Left lung (tissue), 10 donors: Measurements from ENCODE around the gene C11orf16. TPM values are rescaled to one million over a fixed set of nuclear protein-coding genes. Genes with fewer than 3 reads are reported as not detected.
"Not testable (repeated sequence)": the region's sequence is repeated elsewhere in the genome, so short reads cannot be mapped to it uniquely, and the experiment has no call there.

ENCODE experiments used
- ATAC-seq: fragments of 200-7000 bp; cut with Tn5 transposase; one replicate; pipeline ENCODE4 v1.9.1; 2020; ENCODE audit warnings: moderate library complexity
- DNase-seq, 4 donors: peaks; one replicate each; pipeline ENCODE4 v3.0.0-alpha.2; 2013 to 2020
- H3K27ac ChIP-seq, 2 donors: fragments of 200-600 bp; sonication (generic) in 1 of 2; one replicate each; pipeline versions ENCODE4 v1.5.0 to v1.8.0; 2020 to 2021
- H3K27me3 ChIP-seq, 2 donors: fragments of 200-600 bp; sonication (generic) in 1 of 2; one replicate each; pipeline versions ENCODE4 v1.5.0 to v1.8.0; 2020 to 2021
- H3K36me3 ChIP-seq, 2 donors: fragments of 200-600 bp; sonication (generic) in 1 of 2; one replicate each; pipeline versions ENCODE4 v1.5.0 to v1.8.0; 2020 to 2021
- H3K4me1 ChIP-seq, 2 donors: fragments of 200-600 bp; one replicate each; pipeline ENCODE4 v1.8.0; 2021
- H3K4me3 ChIP-seq, 2 donors: fragments of 200-600 bp; sonication (generic) in 1 of 2; one replicate each; pipeline versions ENCODE4 v1.5.0 to v1.8.0; 2020 to 2021; ENCODE audit warnings: mild to moderate bottlenecking in 1 of 2
- H3K9me3 ChIP-seq, 2 donors: fragments of 200-600 bp; sonication (generic) in 1 of 2; one replicate each; pipeline versions ENCODE4 v1.5.0 to v1.8.0; 2020 to 2021
- CTCF ChIP-seq, 2 donors: fragments of 200-600 bp; sonication (generic) in 1 of 2; IDR thresholded peaks; one replicate each; pipeline versions ENCODE4 v1.5.0 to v1.8.0; 2021; ENCODE audit warnings: antibody characterized with exemption in 2 of 2
- intact Hi-C, 2 donors: fragments of 100-400 bp; cut with DNase I; formaldehyde crosslinking; loops; one replicate each; pipeline versions ENCODE4 v1.11.2 to v1.14.2; 2022
- polyA plus RNA-seq, 6 donors: library from polyadenylated mRNA; unstranded; fragments of 120-200 nt; gene quantifications; one replicate each; pipeline ENCODE4 v1.2.1, GENCODE V29; 2013; ENCODE audit not compliant: insufficient read length in 6 of 6
- total RNA-seq, 2 donors: library from RNA; stranded (reverse); fragmentation: NEBNext Ultra II Directional; extraction: Animal tissue kit (Norgen Biotek cat#: 25700); gene quantifications; one replicate each; pipeline ENCODE4 v1.2.1, GENCODE V29; 2021
- donor health status: DM: no; HTN: yes; CAD: no.
- donor health status: DM: no; HTN: no; CAD: no.

Gene C11orf16
- total and polyA plus RNA-seq, 8 donors, result 1.5 to 8.1 (median 4.2) TPM; not detected in 1

GRCh38 chr11:8947230-8947943 lies 14.6 kb upstream of the C11orf16 start:
- ATAC-seq (no peak), DNase-seq (no peak)
- Histone ChIP-seq H3K36me3 (peaks cover 0 to 55% of the 10 kb centered on the region in 2 donors), H3K4me3 (no peak overlapping the region), H3K4me1 (no peaks in the 10 kb centered on the region), H3K27ac (no peak overlapping the region), H3K27me3 (no peaks in the 10 kb centered on the region), H3K9me3 (no peaks in the 10 kb centered on the region)
- intact Hi-C loops, result no loop called here
- no peak for TF ChIP-seq CTCF (IDR thresholded peaks at IDR 0.05)

GRCh38 chr11:8942518-8943066 lies 9.8 kb upstream of the C11orf16 start, which contains the start of gene ASCL3:
Gene ASCL3 (minus strand): TSS chr11:8943016. CDS start chr11:8938161, 4,855 bp downstream.
- TF ChIP-seq CTCF (IDR thresholded peaks at IDR 0.05), result no peak
- no peak for ATAC-seq

GRCh38 chr11:8941341-8942103 lies 8.8 kb upstream of the C11orf16 start:
- intact Hi-C loops, result no loop called here
- H3K36me3 ChIP-seq, result no peaks in the 10 kb centered on the region
- ATAC-seq (no peak), DNase-seq (no peak)
- H3K9me3 ChIP-seq, result no peaks in the 10 kb centered on the region
- no peak overlapping the region for H3K4me3 ChIP-seq
- no peak overlapping the region for H3K27ac ChIP-seq
- H3K4me1 ChIP-seq, result no peaks in the 10 kb centered on the region
- H3K27me3 ChIP-seq, result no peaks in the 10 kb centered on the region
- no peak for TF ChIP-seq CTCF (IDR thresholded peaks at IDR 0.05)

More at GRCh38 chr11:8942518-8943066, 9.8 kb upstream of the C11orf16 start, which contains the start of gene ASCL3:
- Histone ChIP-seq H3K27me3 (no peaks in the 10 kb centered on the region), H3K36me3 (peaks cover 0 to 8% of the 10 kb centered on the region in 2 donors), H3K4me1 (no peaks in the 10 kb centered on the region), H3K9me3 (no peaks in the 10 kb centered on the region), H3K4me3 (no peak within 1 kb of the TSS), H3K27ac (no peak within 1 kb of the TSS)
- DNase-seq, result no peak
- intact Hi-C loops, result no loop called here

- DNase-seq (no peak), ATAC-seq (no peak)
- Histone ChIP-seq H3K4me1 (peaks cover 0 to 3% of the 10 kb centered on the region in 2 donors), H3K4me3 (no peak overlapping the region), H3K27me3 (no peaks in the 10 kb centered on the region), H3K27ac (no peak overlapping the region), H3K9me3 (no peaks in the 10 kb centered on the region), H3K36me3 (no peaks in the 10 kb centered on the region)
- TF ChIP-seq CTCF (IDR thresholded peaks at IDR 0.05), result no peak
- intact Hi-C loops, result no loop called here
Measured at GRCh38 chr11:8937659-8938058, 4.9 kb upstream of the C11orf16 start.

GRCh38 chr11:8937159-8937558 lies 4.4 kb upstream of the C11orf16 start:
- no peak overlapping the region for H3K27ac ChIP-seq
- DNase-seq (no peak), ATAC-seq (no peak)
- no peaks in the 10 kb centered on the region for H3K36me3 ChIP-seq
- no peak for TF ChIP-seq CTCF (IDR thresholded peaks at IDR 0.05)
- no peak overlapping the region for H3K4me3 ChIP-seq
- peaks cover 0 to 3% of the 10 kb centered on the region in 2 donors for H3K4me1 ChIP-seq
- intact Hi-C loops, result no loop called here
- H3K27me3 ChIP-seq, result no peaks in the 10 kb centered on the region
- H3K9me3 ChIP-seq, result no peaks in the 10 kb centered on the region

GRCh38 chr11:8935789-8936188 lies 3.0 kb upstream of the C11orf16 start:
- H3K9me3 ChIP-seq, ATAC-seq, DNase-seq, H3K36me3 ChIP-seq, H3K27me3 ChIP-seq, intact Hi-C loops, H3K27ac ChIP-seq, H3K4me3 ChIP-seq, H3K4me1 ChIP-seq: not testable (repeated sequence)
